ENCODE data around the gene NEAT1. TPM values are rescaled to one million over a fixed set of nuclear protein-coding genes. Genes with fewer than 3 reads are reported as not detected.

Gene NEAT1
- total RNA-seq (ENCODE audit: low replicate concordance) = 229 and 395 TPM in 2 replicates
- long read RNA-seq, full-length matches to known transcripts = 35 of 35 reads
- long read RNA-seq, partial matches to known transcripts = 0 of 35 reads
- long read RNA-seq, other reads (novel, unspliced or antisense) = 0 of 35 reads

- peak; percentile 89 for DNase-seq (ENCODE audit: extremely low spot score, unreplicated experiment)
- H3K27ac Mint-ChIP-seq = peak within 1 kb of the TSS; percentile 99
Observed at GRCh38 chr11:65422633-65423515, at the start of gene NEAT1. NEAT1 (plus strand) TSS chr11:65422798.

GRCh38 chr11:65373839-65374580 is 48.6 kb upstream of the NEAT1 start:
- Mint-ChIP-seq H3K27ac (no peak overlapping the region), H3K4me1 (ENCODE audit: unreplicated experiment) (peaks cover 10% of the 10 kb centered on the region)

More at GRCh38 chr11:65422633-65423515, at the start of gene NEAT1:
- Mint-ChIP-seq H3K36me3 (peaks cover 37% of the 10 kb centered on the region), H3K27me3 (peaks cover 39% of the 10 kb centered on the region), H3K4me3 (peak within 1 kb of the TSS; percentile 88), H3K9me3 (no peaks in the 10 kb centered on the region), H3K4me1 (ENCODE audit: unreplicated experiment) (peaks cover 72% of the 10 kb centered on the region)
- no peak for TF ChIP-seq CTCF (conservative IDR thresholded peaks at IDR 0.05)

GRCh38 chr11:65375012-65375411 is 47.6 kb upstream of the NEAT1 start:
- no peak overlapping the region for H3K4me3 Mint-ChIP-seq
- H3K4me1 Mint-ChIP-seq (ENCODE audit: unreplicated experiment) = peaks cover 7% of the 10 kb centered on the region
- H3K9me3 Mint-ChIP-seq = no peaks in the 10 kb centered on the region
- no peaks in the 10 kb centered on the region for H3K27me3 Mint-ChIP-seq
- no peak overlapping the region for H3K27ac Mint-ChIP-seq
- DNase-seq (ENCODE audit: extremely low spot score, unreplicated experiment) = no peak
- H3K36me3 Mint-ChIP-seq = no peaks in the 10 kb centered on the region
- no peak for TF ChIP-seq CTCF (conservative IDR thresholded peaks at IDR 0.05)

More at GRCh38 chr11:65373839-65374580, 48.6 kb upstream of the NEAT1 start:
- Mint-ChIP-seq H3K4me3 (no peak overlapping the region), H3K9me3 (no peaks in the 10 kb centered on the region), H3K27me3 (no peaks in the 10 kb centered on the region), H3K36me3 (no peaks in the 10 kb centered on the region)
- DNase-seq (ENCODE audit: extremely low spot score, unreplicated experiment) = no peak
- TF ChIP-seq CTCF (conservative IDR thresholded peaks at IDR 0.05) = no peak

- no peak for DNase-seq (ENCODE audit: extremely low spot score, unreplicated experiment)
- Mint-ChIP-seq H3K27ac (no peak overlapping the region), H3K27me3 (no peaks in the 10 kb centered on the region), H3K9me3 (no peaks in the 10 kb centered on the region), H3K4me1 (ENCODE audit: unreplicated experiment) (no peaks in the 10 kb centered on the region), H3K36me3 (no peaks in the 10 kb centered on the region), H3K4me3 (no peak overlapping the region)
- no peak for TF ChIP-seq CTCF (conservative IDR thresholded peaks at IDR 0.05)
Observed at GRCh38 chr11:65376138-65376713, 46.4 kb upstream of the NEAT1 start.

- H3K27ac Mint-ChIP-seq = no peak overlapping the region
- no peaks in the 10 kb centered on the region for H3K27me3 Mint-ChIP-seq
- no peak overlapping the region for H3K4me3 Mint-ChIP-seq
- no peaks in the 10 kb centered on the region for H3K4me1 Mint-ChIP-seq (ENCODE audit: unreplicated experiment)
- DNase-seq (ENCODE audit: extremely low spot score, unreplicated experiment) = no peak
- H3K36me3 Mint-ChIP-seq = no peaks in the 10 kb centered on the region
- no peaks in the 10 kb centered on the region for H3K9me3 Mint-ChIP-seq
- no peak for TF ChIP-seq CTCF (conservative IDR thresholded peaks at IDR 0.05)
Observed at GRCh38 chr11:65377036-65377435, 45.6 kb upstream of the NEAT1 start.

Data from type B pancreatic cell (in vitro differentiated cells).